ENCODE data around the gene FBP2.

The FBP2 gene

GRCh38 chr9:94526951-94527350 is 66.7 kb downstream of the FBP2 start:
- TF ChIP-seq NFIC (IDR thresholded peaks at IDR 0.05) (no peak), USF1 (IDR thresholded peaks at IDR 0.05) (no peak), ZBTB7A (IDR thresholded peaks at IDR 0.05; ENCODE audit: low read depth) (no peak), RAD21 (IDR thresholded peaks at IDR 0.05; ENCODE audit: low read depth) (no peak), EP300 (IDR thresholded peaks at IDR 0.05; ENCODE audit: borderline replicate concordance) (no peak), EGR1 (IDR thresholded peaks at IDR 0.05) (no peak), TEAD4 (IDR thresholded peaks at IDR 0.05) (no peak), CREB1 (IDR thresholded peaks at IDR 0.05; ENCODE audit: low read depth) (no peak), CEBPB (IDR thresholded peaks at IDR 0.05) (no peak), FOXM1 (IDR thresholded peaks at IDR 0.05; ENCODE audit: borderline replicate concordance, low read depth) (no peak), TCF12 (IDR thresholded peaks at IDR 0.05; ENCODE audit: low read depth) (no peak), YY1 (IDR thresholded peaks at IDR 0.05; ENCODE audit: low read depth) (no peak)
- TF ChIP-seq, protein P1, sequence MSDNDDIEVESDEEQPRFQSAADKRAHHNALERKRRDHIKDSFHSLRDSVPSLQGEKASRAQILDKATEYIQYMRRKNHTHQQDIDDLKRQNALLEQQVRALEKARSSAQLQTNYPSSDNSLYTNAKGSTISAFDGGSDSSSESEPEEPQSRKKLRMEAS (IDR thresholded peaks at IDR 0.05), result no peak
- TF ChIP-seq, protein P2, sequence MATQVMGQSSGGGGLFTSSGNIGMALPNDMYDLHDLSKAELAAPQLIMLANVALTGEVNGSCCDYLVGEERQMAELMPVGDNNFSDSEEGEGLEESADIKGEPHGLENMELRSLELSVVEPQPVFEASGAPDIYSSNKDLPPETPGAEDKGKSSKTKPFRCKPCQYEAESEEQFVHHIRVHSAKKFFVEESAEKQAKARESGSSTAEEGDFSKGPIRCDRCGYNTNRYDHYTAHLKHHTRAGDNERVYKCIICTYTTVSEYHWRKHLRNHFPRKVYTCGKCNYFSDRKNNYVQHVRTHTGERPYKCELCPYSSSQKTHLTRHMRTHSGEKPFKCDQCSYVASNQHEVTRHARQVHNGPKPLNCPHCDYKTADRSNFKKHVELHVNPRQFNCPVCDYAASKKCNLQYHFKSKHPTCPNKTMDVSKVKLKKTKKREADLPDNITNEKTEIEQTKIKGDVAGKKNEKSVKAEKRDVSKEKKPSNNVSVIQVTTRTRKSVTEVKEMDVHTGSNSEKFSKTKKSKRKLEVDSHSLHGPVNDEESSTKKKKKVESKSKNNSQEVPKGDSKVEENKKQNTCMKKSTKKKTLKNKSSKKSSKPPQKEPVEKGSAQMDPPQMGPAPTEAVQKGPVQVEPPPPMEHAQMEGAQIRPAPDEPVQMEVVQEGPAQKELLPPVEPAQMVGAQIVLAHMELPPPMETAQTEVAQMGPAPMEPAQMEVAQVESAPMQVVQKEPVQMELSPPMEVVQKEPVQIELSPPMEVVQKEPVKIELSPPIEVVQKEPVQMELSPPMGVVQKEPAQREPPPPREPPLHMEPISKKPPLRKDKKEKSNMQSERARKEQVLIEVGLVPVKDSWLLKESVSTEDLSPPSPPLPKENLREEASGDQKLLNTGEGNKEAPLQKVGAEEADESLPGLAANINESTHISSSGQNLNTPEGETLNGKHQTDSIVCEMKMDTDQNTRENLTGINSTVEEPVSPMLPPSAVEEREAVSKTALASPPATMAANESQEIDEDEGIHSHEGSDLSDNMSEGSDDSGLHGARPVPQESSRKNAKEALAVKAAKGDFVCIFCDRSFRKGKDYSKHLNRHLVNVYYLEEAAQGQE (IDR thresholded peaks at IDR 0.05; ENCODE audit: low read depth), result no peak

DNA sequence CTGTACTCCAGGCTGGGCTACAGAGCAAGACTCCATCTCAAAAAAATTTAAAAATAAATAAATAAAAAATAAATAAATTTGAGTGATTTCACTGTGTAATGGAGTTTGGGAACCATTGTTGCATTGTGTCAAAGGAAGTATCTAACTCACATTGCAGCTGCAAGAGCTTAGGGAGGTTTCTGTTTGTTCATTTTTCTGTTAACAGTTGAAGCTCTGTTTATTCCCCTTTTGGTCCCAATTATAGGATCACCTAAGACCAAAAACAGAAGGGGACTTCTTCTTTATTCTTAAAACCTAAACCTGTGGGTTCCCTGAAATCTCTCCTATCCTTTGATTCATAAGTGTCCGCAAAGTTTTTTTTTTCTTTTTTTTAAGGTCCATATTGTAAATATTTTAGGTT is 67.4 kb downstream of the FBP2 start:
- TF ChIP-seq YY1 (IDR thresholded peaks at IDR 0.05; ENCODE audit: low read depth) (no peak), NFIC (IDR thresholded peaks at IDR 0.05) (no peak), RAD21 (IDR thresholded peaks at IDR 0.05; ENCODE audit: low read depth) (no peak), ZBTB7A (IDR thresholded peaks at IDR 0.05; ENCODE audit: low read depth) (no peak), USF1 (IDR thresholded peaks at IDR 0.05) (no peak), EGR1 (IDR thresholded peaks at IDR 0.05) (no peak), FOXM1 (IDR thresholded peaks at IDR 0.05; ENCODE audit: borderline replicate concordance, low read depth) (no peak), TEAD4 (IDR thresholded peaks at IDR 0.05) (no peak)
- TF ChIP-seq, protein P1 (IDR thresholded peaks at IDR 0.05), result no peak

GRCh38 chr9:94525396-94526035 is 68.1 kb downstream of the FBP2 start:
- TF ChIP-seq FOXM1 (IDR thresholded peaks at IDR 0.05; ENCODE audit: borderline replicate concordance, low read depth) (no peak), TEAD4 (IDR thresholded peaks at IDR 0.05) (no peak), TCF12 (IDR thresholded peaks at IDR 0.05; ENCODE audit: low read depth) (no peak), NFIC (IDR thresholded peaks at IDR 0.05) (no peak), USF1 (IDR thresholded peaks at IDR 0.05) (no peak), RAD21 (IDR thresholded peaks at IDR 0.05; ENCODE audit: low read depth) (no peak), CEBPB (IDR thresholded peaks at IDR 0.05) (no peak)
- TF ChIP-seq, protein P2 (IDR thresholded peaks at IDR 0.05; ENCODE audit: low read depth), result no peak

- no peak for TF ChIP-seq YY1 (IDR thresholded peaks at IDR 0.05; ENCODE audit: low read depth)
- no peak for TF ChIP-seq CEBPB (IDR thresholded peaks at IDR 0.05)
- TF ChIP-seq TAF1 (IDR thresholded peaks at IDR 0.05; ENCODE audit: low read depth), result no peak
- TF ChIP-seq, protein P1 (IDR thresholded peaks at IDR 0.05), result no peak
- no peak for TF ChIP-seq USF1 (IDR thresholded peaks at IDR 0.05)
- no peak for TF ChIP-seq EGR1 (IDR thresholded peaks at IDR 0.05)
- TF ChIP-seq, protein P2 (IDR thresholded peaks at IDR 0.05; ENCODE audit: low read depth), result no peak
- TF ChIP-seq NFIC (IDR thresholded peaks at IDR 0.05), result no peak
- no peak for TF ChIP-seq TCF12 (IDR thresholded peaks at IDR 0.05; ENCODE audit: low read depth)
- no peak for TF ChIP-seq EP300 (IDR thresholded peaks at IDR 0.05; ENCODE audit: borderline replicate concordance)
- TF ChIP-seq ZBTB7A (IDR thresholded peaks at IDR 0.05; ENCODE audit: low read depth), result no peak
- TF ChIP-seq FOXM1 (IDR thresholded peaks at IDR 0.05; ENCODE audit: borderline replicate concordance, low read depth), result no peak
- TF ChIP-seq CREB1 (IDR thresholded peaks at IDR 0.05; ENCODE audit: low read depth), result no peak
- TF ChIP-seq RAD21 (IDR thresholded peaks at IDR 0.05; ENCODE audit: low read depth), result no peak
- TF ChIP-seq TEAD4 (IDR thresholded peaks at IDR 0.05), result no peak
Observed at GRCh38 chr9:94517254-94517653, 76.4 kb downstream of the FBP2 start.
